Endothelial cell of umbilical vein (primary cell): ENCODE measurements around the gene RNF214. TPM values are rescaled to one million over a fixed set of nuclear protein-coding genes. Genes with fewer than 3 reads are reported as not detected.

Experiments
- BruUV-seq: library from RNA; stranded (reverse); fragments of 400-500 nt; replicated peaks from 2 replicates; lab custom pipeline; 2021; lab: Mats Ljungman, UMichigan
- CTCF ChIA-PET: fragments of 300-600, 350-600 bp; sonication (Branson Sonifier 250); formaldehyde crosslinking; loops from one replicate; lab custom pipeline; 2021; ENCODE audit warnings: antibody characterized with exemption, inconsistent platforms; lab: Charles Lee
- POLR2A ChIA-PET: fragments of 300-600, 350-600 bp; sonication (Branson Sonifier 250); formaldehyde crosslinking; loops from one replicate; lab custom pipeline; 2021; ENCODE audit warnings: antibody characterized with exemption, inconsistent platforms; lab: Charles Lee
- DNase-seq: peaks from one replicate; pipeline ENCODE4 v3.0.0-alpha.2; 2011; ENCODE audit warnings: low read depth, low spot score
- FAIRE-seq: peaks from 2 replicates; lab custom pipeline; 2011; peaks lifted over from hg19 to GRCh38; lab: Jason Lieb, UNC
- H2AFZ ChIP-seq: 2 replicates; pipeline ENCODE4 v1.6.0; 2012; ENCODE audit warnings: low read depth, low read length, control low read depth, inconsistent platforms
- H3K27ac ChIP-seq: 2 replicates; pipeline ENCODE4 v1.5.1; 2011; ENCODE audit warnings: low read depth, mild to moderate bottlenecking, control low read depth, low read length, moderate library complexity; ENCODE audit not compliant: insufficient read depth
- H3K27me3 ChIP-seq, 2 experiments: 2 replicates each; pipeline versions ENCODE4 v1.6.0 to v1.6.1; 2011; ENCODE audit warnings: low read length in 2 of 2, mixed read lengths in 1 of 2; ENCODE audit not compliant: control insufficient read depth in 2 of 2, insufficient read depth in 2 of 2
- H3K36me3 ChIP-seq, 2 experiments: 2 replicates in 1 of 2; 3 replicates in 1 of 2; pipeline ENCODE4 v1.5.1; 2011; ENCODE audit warnings: low read length in 2 of 2, mild to moderate bottlenecking in 1 of 2, moderate library complexity in 1 of 2; ENCODE audit not compliant: control insufficient read depth in 2 of 2, insufficient read depth in 2 of 2; ENCODE audit errors: extremely low read depth in 1 of 2
- H3K4me1 ChIP-seq: 3 replicates; pipeline ENCODE4 v1.5.1; 2011; ENCODE audit warnings: mild to moderate bottlenecking, low read length; ENCODE audit not compliant: control insufficient read depth, insufficient read depth; ENCODE audit errors: extremely low read depth
- H3K4me2 ChIP-seq: 2 replicates; pipeline ENCODE4 v1.6.1; 2011; ENCODE audit warnings: low read length, control low read depth, mixed read lengths; ENCODE audit not compliant: insufficient read depth
- H3K4me3 ChIP-seq, 3 experiments: fragments of 200-600 bp in 1 of 3; sonication (generic), shearing (Covaris generic) in 1 of 3; replicated peaks in 1 of 3; 2 replicates each; pipeline ENCODE4 v1.5.1; 2011 to 2016; ENCODE audit warnings: control low read depth in 3 of 3, low read length in 3 of 3, mild to moderate bottlenecking in 2 of 3, inconsistent platforms in 1 of 3, low read depth in 1 of 3, moderate library complexity in 1 of 3; ENCODE audit not compliant: insufficient read depth in 1 of 3
- H3K79me2 ChIP-seq: 2 replicates; pipeline ENCODE4 v1.6.0; 2012; ENCODE audit warnings: low read length, inconsistent platforms; ENCODE audit not compliant: control insufficient read depth, insufficient read depth
- H3K9ac ChIP-seq: replicated peaks from 2 replicates; pipeline ENCODE3; 2011; ENCODE audit warnings: low read length, control low read depth; ENCODE audit not compliant: insufficient read depth; ENCODE audit errors: extremely low read depth
- H3K9me1 ChIP-seq: replicated peaks from 3 replicates; pipeline ENCODE4 v1.6.0; 2011; ENCODE audit warnings: mild to moderate bottlenecking, low read length; ENCODE audit not compliant: control insufficient read depth, insufficient read depth; ENCODE audit errors: extremely low read depth
- H3K9me3 ChIP-seq: replicated peaks from 2 replicates; pipeline ENCODE4 v1.5.1; 2012; ENCODE audit warnings: low read length, inconsistent platforms; ENCODE audit not compliant: control insufficient read depth, insufficient read depth
- H4K20me1 ChIP-seq: replicated peaks from 2 replicates; pipeline ENCODE3; 2011; ENCODE audit warnings: mild to moderate bottlenecking, low read length; ENCODE audit not compliant: control insufficient read depth, insufficient read depth; ENCODE audit errors: extremely low read depth
- CTCF ChIP-seq, 2 donors: IDR thresholded peaks; 1 replicate in 1 of 2; 2 replicates in 1 of 2; pipeline ENCODE4 v1.5.1; 2011; ENCODE audit warnings: low read length in 2 of 2, mild to moderate bottlenecking in 2 of 2, moderate library complexity in 2 of 2, control low read depth in 1 of 2, inconsistent platforms in 1 of 2, low read depth in 1 of 2; ENCODE audit not compliant: insufficient read depth in 1 of 2; ENCODE audit errors: extremely low read depth in 1 of 2
- EZH2 ChIP-seq: IDR thresholded peaks from 2 replicates; pipeline ENCODE4 v1.6.1; 2012; ENCODE audit warnings: borderline replicate concordance, low read depth, mild to moderate bottlenecking, moderate library complexity, low read length, inconsistent platforms; ENCODE audit not compliant: severe bottlenecking
- FOS ChIP-seq: IDR thresholded peaks from 2 replicates; pipeline ENCODE4 v1.6.1; 2011; ENCODE audit warnings: mild to moderate bottlenecking, low read length, moderate library complexity, borderline replicate concordance; ENCODE audit not compliant: insufficient read depth
- GATA2 ChIP-seq: IDR thresholded peaks from 2 replicates; pipeline ENCODE4 v1.7.0; 2011; ENCODE audit warnings: low read depth, mild to moderate bottlenecking, moderate library complexity, mixed read lengths, low read length; ENCODE audit not compliant: insufficient read length, insufficient read depth
- JUN ChIP-seq: IDR thresholded peaks from 2 replicates; pipeline ENCODE4 v1.6.1; 2011; ENCODE audit warnings: borderline replicate concordance, low read depth; ENCODE audit not compliant: insufficient read length, insufficient read depth
- MAX ChIP-seq: IDR thresholded peaks from 2 replicates; pipeline ENCODE4 v1.6.1; 2011; ENCODE audit not compliant: insufficient read depth, insufficient read length
- MYC ChIP-seq: IDR thresholded peaks from one replicate; pipeline ENCODE4 v1.6.1; 2011; ENCODE audit warnings: mild to moderate bottlenecking, low read depth, low read length
- POLR2A ChIP-seq: IDR thresholded peaks from 2 replicates; pipeline ENCODE4 v1.6.1; 2012; ENCODE audit warnings: low read depth, mild to moderate bottlenecking, control low read depth, low read length
- POLR2AphosphoS5 ChIP-seq: IDR thresholded peaks from 2 replicates; pipeline ENCODE4 v1.6.1; 2012; ENCODE audit warnings: low read depth, mild to moderate bottlenecking, control low read depth, low read length, moderate library complexity; ENCODE audit not compliant: insufficient read depth
- dilution Hi-C: fragments of 300-500 bp; cut with MboI; formaldehyde crosslinking; loops from one replicate; pipeline ENCODE4 v1.15.0; 2019; ENCODE audit warnings: low sequenced_read_pairs; ENCODE audit not compliant: extremely low pct_ligation_motif_present
- intact Hi-C: fragments of 100-400 bp; cut with micrococcal nuclease; formaldehyde crosslinking; loops from one replicate; pipeline ENCODE4 v1.10.0; 2022
- polyA plus RNA-seq, 4 experiments: library from polyadenylated mRNA; depleted of rRNA in 3 of 4; stranded (reverse) in 3 of 4; unstranded in 1 of 4; fragments of >200 nt; gene quantifications; 2 replicates each; pipeline versions ENCODE4 v1.2.1 to v1.2.3, GENCODE V29; 2011 to 2012; ENCODE audit warnings: missing spikeins in 1 of 4
- total RNA-seq: library from RNA; stranded (reverse); gene quantifications from 2 replicates; pipeline ENCODE4 v1.2.3, GENCODE V29; 2021

The RNF214 gene
- total and polyA plus RNA-seq, 2 donors (not counting 3 experiments of a cell fraction or from before 2014, with no cell fraction given): 24.3 to 28.2 TPM

- DNase-seq: no peak
- POLR2A ChIA-PET: no interaction called here
- FAIRE-seq: no peak
- H3K9me1 ChIP-seq: no peaks in the 10 kb centered on the region
- no peaks in the 10 kb centered on the region for H4K20me1 ChIP-seq
- no peaks in the 10 kb centered on the region for H3K79me2 ChIP-seq
- no peak for TF ChIP-seq FOS
- no peak for TF ChIP-seq POLR2A
- TF ChIP-seq POLR2AphosphoS5: no peak
- no peak for TF ChIP-seq MAX
- TF ChIP-seq EZH2: no peak
- TF ChIP-seq JUN: no peak
- no peak for TF ChIP-seq GATA2
- TF ChIP-seq CTCF (IDR thresholded peaks at IDR 0.05; ENCODE audit: extremely low read depth in 1 of 2, insufficient read depth in 1 of 2, low read depth in 1 of 2, low read length in 2 of 2): no peak
- no peak for TF ChIP-seq MYC
- H3K27me3 ChIP-seq: no peaks in the 10 kb centered on the region
- no peak overlapping the region for H3K4me3 ChIP-seq
- H3K9ac ChIP-seq: no peak overlapping the region
- H3K9me3 ChIP-seq: no peaks in the 10 kb centered on the region
- peaks cover 5 to 7% of the 10 kb centered on the region in 2 experiments for H3K36me3 ChIP-seq
- BruUV-seq: no TSS peak
- CTCF ChIA-PET: no interaction called here
- intact Hi-C loops (no loop called here), dilution Hi-C loops (no loop called here)
- no peaks in the 10 kb centered on the region for H3K4me1 ChIP-seq
- H3K27ac ChIP-seq: no peak overlapping the region
- H3K4me2 ChIP-seq: no peak overlapping the region
- no peak overlapping the region for H2AFZ ChIP-seq
Observed at GRCh38 chr11:117249571-117249970, 17.1 kb downstream of the RNF214 start.
